WI38 (cell line): ENCODE measurements around the gene CLCNKA.

Experiments used
- H3K4me3 ChIP-seq: 2 replicates; pipeline ENCODE4 v1.5.1; 2011; ENCODE audit warnings: low read depth, mild to moderate bottlenecking, control low read depth, low read length
- TF ChIP-seq, protein P1 (sequence below): IDR thresholded peaks from 2 replicates; pipeline ENCODE4 v1.5.1; 2012; ENCODE audit warnings: low read depth, mild to moderate bottlenecking, control low read depth, low read length

The CLCNKA gene

DNA sequence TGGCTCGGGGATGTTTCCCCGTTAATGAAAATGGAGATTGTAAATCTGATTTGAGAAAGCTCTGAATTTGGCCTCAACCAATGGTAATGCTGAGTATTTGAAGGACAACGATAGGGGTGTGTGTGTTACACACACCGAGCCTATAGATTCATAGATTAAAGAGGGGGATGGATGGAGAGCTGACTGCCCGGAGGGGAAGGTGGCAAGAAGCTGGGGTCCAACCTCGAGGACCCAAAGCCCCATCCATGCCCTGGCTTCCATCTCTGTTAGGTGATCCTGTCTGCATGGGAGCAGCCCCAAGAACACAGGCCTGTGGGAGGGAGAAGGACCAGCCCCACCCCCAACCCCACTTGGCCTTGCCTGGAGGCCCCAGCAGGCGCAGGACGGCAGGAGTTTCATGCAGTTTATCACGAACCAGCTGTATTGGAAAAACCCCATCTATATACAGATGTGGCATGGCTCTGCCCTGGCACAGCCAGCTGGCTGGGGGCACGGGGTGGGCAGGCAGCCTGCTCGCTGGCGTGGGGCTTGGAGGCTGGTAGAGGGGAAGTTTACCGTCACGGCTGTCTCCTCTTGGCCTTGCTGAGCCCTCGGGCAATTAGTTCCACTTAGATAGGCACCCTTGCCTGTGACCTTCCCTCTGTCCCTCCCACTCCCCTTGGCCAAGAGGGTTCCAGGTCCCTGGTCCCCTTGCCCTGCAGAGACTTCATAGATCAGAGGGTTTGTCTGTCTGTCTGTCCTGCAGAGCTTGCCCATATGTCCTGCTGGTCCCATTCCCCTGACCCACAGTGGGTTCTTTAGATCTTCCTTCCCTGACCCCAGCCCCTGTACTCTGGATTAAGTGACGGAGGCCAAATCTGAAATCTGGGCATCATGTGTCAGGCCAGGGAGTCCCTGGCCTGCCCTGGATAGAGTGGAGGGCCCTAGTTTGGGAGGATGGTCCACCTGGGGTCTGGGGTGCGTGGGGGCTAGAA lies 7.0 kb upstream of the CLCNKA start:
- no peak overlapping the region for H3K4me3 ChIP-seq
- TF ChIP-seq, protein P1, sequence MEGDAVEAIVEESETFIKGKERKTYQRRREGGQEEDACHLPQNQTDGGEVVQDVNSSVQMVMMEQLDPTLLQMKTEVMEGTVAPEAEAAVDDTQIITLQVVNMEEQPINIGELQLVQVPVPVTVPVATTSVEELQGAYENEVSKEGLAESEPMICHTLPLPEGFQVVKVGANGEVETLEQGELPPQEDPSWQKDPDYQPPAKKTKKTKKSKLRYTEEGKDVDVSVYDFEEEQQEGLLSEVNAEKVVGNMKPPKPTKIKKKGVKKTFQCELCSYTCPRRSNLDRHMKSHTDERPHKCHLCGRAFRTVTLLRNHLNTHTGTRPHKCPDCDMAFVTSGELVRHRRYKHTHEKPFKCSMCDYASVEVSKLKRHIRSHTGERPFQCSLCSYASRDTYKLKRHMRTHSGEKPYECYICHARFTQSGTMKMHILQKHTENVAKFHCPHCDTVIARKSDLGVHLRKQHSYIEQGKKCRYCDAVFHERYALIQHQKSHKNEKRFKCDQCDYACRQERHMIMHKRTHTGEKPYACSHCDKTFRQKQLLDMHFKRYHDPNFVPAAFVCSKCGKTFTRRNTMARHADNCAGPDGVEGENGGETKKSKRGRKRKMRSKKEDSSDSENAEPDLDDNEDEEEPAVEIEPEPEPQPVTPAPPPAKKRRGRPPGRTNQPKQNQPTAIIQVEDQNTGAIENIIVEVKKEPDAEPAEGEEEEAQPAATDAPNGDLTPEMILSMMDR, result no peak

DNA sequence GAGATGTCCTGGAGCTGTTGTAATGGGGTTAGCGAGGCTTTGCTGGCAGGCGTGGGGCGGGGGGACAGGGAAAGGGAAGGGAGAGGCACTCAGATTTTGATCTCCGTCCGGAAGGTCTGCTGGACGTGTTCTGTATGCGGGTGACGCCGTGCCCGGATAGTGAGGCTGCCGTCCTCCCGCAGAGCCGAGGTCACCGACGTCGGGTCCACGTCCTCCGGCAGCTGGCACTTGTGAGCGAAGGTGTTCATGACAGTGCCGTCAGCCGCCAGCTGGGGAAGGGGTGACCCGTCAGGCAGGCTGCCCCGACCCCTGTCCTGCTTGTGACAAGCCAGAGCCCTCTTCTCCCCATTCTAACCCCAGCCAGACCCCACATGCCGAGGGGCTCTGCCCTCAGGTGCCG lies 6.3 kb upstream of the CLCNKA start:
- TF ChIP-seq, protein P1, result no peak
- no peak overlapping the region for H3K4me3 ChIP-seq

DNA sequence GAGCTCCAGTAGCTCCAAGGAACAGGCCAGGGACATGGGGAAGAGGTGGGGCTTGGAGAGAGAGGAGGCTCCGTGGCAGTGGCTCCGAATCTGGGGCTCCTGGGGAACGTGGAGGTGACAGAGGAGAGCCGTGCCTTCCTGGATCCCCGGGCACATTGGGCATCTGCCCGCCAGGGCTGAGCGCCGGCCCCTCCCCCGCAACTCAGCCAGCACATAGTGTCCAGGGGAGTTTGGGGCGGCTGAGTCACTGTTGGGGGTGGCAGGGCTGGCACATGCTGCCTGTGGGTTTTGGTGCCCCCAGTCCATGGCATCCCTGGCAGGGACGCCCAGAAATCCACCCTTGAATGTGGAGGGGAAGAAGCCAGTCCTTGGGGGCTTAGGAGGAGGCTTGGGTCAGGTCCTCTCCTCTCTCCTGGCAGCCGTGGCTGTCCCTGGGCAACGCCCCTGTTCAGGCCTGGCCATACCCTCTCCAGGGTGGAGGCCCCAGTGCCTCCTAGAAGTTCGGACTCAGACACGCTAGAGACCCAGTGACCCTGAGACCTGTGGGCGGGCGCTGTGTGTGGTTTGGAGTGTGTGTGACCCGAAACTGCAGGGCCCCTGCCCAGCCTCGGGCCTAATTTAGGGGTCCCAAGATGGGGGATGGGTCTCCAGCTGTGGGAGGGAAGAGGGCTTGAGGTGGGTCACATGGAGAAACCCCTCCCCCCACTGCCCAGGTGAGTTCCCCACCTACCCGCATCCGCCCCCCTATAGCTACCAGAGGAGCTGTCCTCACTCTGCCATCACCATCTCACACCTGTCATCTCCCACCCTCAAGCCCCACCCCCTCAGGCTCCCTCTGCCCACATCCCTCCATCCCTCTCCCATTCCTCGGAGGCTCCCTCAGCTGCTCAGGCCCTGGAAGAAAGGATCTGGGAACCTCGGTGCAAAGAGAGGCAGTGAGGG lies 5.6 kb upstream of the CLCNKA start:
- TF ChIP-seq, protein P1, result no peak
- H3K4me3 ChIP-seq, result no peak overlapping the region

DNA sequence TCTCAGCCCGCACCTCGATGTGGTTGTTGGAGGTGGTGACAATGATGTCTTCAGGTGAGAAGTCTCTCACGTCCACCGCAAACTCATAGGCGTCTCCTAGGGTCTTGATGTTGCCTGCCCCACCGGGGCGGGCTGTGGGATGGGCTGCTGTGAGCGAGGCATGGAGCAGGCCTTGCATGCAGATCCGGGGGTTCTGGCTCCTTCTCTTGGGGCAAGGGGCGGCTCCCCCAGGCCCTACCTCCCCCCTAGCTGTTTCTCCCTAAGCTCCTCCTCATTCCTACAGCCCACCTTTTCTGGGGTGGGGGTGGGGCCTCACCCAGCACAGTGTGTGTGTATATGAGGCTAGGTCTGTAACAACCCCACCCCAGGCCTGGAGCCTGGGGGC lies 4.8 kb upstream of the CLCNKA start:
- H3K4me3 ChIP-seq, result no peak overlapping the region
- TF ChIP-seq, protein P1, result no peak

DNA sequence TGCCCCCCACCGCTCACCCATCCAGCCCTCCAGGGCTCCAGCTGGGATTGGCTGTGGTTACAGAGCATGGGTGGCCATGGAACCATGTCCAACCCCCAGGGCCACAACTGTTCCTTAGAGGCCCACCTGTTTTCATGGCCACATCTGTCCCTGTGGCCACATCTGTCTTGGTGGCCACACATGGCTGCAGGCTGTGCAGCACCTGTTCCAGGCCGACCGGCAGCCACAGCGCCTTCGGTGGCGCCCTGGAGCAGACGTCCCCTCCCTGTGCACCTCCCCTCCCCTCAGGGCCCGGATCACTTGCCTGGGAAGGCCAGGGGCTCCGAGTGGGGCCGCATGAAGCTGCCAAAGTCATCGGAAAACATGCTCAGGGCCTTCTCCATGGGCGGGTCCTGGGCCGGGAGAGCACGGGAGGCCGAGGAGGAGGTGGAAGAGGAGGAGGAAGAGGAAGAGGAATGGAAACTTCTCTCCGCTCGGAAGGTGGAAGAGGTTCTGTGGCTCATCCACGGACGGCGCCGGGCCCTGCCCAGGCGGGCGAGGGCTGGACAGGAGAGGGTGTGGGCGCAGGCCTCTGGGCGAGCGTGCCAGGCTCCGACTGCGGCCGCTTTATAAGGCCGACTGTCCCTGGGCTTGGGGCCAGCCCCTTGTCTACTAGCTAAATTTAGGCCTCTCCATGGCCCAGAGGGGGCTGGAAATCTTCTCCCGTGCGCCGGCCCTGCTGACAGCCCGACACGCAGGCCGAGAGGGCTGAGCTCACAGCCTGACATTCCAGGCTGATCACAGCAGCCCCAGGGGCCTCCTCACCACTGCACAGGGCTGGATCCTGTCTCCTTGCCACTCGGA lies 4.2 kb upstream of the CLCNKA start, which contains the start of gene HSPB7:
HSPB7 (minus strand) TSS at position 583 of the 843 bp plus-strand sequence; CDS start at position 503, 80 bp downstream.
- H3K4me3 ChIP-seq, result no peak within 1 kb of the TSS
- TF ChIP-seq, protein P1, result no peak

DNA sequence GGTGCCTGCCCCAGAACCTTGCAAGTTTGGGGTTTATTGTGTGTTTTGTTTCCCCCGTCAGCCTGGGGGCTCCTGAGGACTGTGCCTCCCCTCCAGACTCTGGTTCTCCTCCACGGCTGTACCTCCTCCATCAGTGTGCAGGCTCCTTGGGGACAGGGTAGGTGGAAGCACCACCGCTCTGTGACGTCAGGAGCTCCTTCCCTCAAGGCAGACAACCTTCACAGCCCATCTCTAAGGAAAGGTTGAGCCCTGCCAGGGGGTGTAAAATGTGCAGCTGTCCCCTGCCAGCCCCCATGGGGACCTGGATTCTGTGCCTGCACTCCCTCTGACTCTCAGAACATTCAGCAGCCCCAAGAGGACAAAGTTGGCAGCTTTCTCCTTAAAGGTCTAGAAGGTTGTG lies 3.5 kb upstream of the CLCNKA start:
- H3K4me3 ChIP-seq, result no peak overlapping the region
- TF ChIP-seq, protein P1, result no peak
